Activated CD8-positive, alpha-beta T cell treated with anti-CD3 and anti-CD28 coated beads for 36 hours (primary cell): ENCODE data around the gene R3HDM2. TPM values are rescaled to one million over a fixed set of nuclear protein-coding genes. Genes with fewer than 3 reads are reported as not detected.

Experiments used
- ATAC-seq: fragments of 200-7000 bp; cut with Tn5 transposase; one replicate; pipeline ENCODE4 v1.10.0; 2021; ENCODE audit warnings: mild to moderate bottlenecking, moderate library complexity
- CTCF ChIA-PET: fragments of 350-600 bp; sonication (Branson Sonifier 250); formaldehyde crosslinking; loops from one replicate; lab custom pipeline; 2021; ENCODE audit warnings: antibody characterized with exemption; lab: Charles Lee
- POLR2A ChIA-PET: fragments of 350-600 bp; sonication (Branson Sonifier 250); formaldehyde crosslinking; loops from one replicate; lab custom pipeline; 2021; ENCODE audit warnings: antibody characterized with exemption; lab: Charles Lee
- DNase-seq: peaks from one replicate; pipeline ENCODE4 v3.0.0-alpha.2; 2020
- H3K27ac Mint-ChIP-seq: one replicate; pipeline ENCODE4 v1.8.0; 2021; ENCODE audit warnings: mild to moderate bottlenecking, mixed read lengths
- H3K27me3 Mint-ChIP-seq: one replicate; pipeline ENCODE4 v1.8.0; 2021; ENCODE audit warnings: mixed read lengths
- H3K36me3 Mint-ChIP-seq: one replicate; pipeline ENCODE4 v1.8.0; 2021; ENCODE audit warnings: low read depth, mixed read lengths
- H3K4me1 Mint-ChIP-seq: one replicate; pipeline ENCODE4 v1.8.0; 2021; ENCODE audit warnings: low read depth, mixed read lengths
- H3K4me3 Mint-ChIP-seq: one replicate; pipeline ENCODE4 v1.8.0; 2021; ENCODE audit warnings: mild to moderate bottlenecking, moderate library complexity, mixed read lengths
- H3K9me3 Mint-ChIP-seq: one replicate; pipeline ENCODE4 v1.8.0; 2021; ENCODE audit warnings: mixed read lengths
- CTCF ChIP-seq: fragments of 200-600 bp; IDR thresholded peaks from one replicate; pipeline ENCODE4 v1.8.0; 2022; ENCODE audit warnings: antibody characterized with exemption, mild to moderate bottlenecking
- intact Hi-C: fragments of 100-400 bp; cut with micrococcal nuclease; formaldehyde crosslinking; loops from one replicate; pipeline ENCODE4 v1.10.0; 2022
- total RNA-seq, 2 experiments: library from RNA; stranded (reverse); gene quantifications; one replicate each; pipeline ENCODE4 v1.2.3, GENCODE V29; 2021

The R3HDM2 gene
- total RNA-seq, 2 experiments from 2014 or later, result 33.2 to 44.0 TPM

GRCh38 chr12:57258977-57259970 lies 171.6 kb downstream of the R3HDM2 start:
- Mint-ChIP-seq H3K9me3 (no peaks in the 10 kb centered on the region), H3K27ac (no peak overlapping the region), H3K36me3 (peaks cover 14% of the 10 kb centered on the region), H3K27me3 (no peaks in the 10 kb centered on the region), H3K4me1 (peaks cover 4% of the 10 kb centered on the region), H3K4me3 (no peak overlapping the region)
- ChIA-PET POLR2A (interaction anchor here (1.2 kb wide), 1 partner anchor 18 kb away, joined by 3 read pairs; no protein-coding TSS in a partner anchor), CTCF (interaction anchor here (1.0 to 3.0 kb wide), 5 partner anchors 9 to 194 kb away, joined by 4 to 19 read pairs (median 5); no protein-coding TSS in a partner anchor)
- DNase-seq (no peak), ATAC-seq (no peak)
- intact Hi-C loops, result no loop called here
- TF ChIP-seq CTCF, result no peak

DNA sequence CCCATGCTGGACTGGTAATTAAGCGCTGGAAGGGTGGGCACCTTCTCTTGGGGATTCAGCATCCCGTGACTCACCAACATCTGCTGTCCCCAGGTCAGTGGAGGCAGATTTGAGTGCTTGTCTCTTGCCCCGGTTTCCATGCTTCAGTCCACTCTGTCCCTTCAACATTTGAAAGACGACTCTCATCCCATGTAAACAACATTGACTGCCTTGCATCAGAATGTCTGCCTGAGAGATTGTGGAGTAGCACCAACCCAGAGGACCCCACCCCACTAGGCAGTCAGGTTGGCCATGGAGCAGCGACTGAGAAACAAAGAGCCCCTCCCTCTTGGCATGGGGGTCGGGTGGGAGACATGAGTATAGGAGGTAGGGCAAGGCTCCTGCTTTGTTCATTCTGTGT lies 174.9 kb downstream of the R3HDM2 start:
- intact Hi-C loops, result no loop called here
- no peaks in the 10 kb centered on the region for H3K9me3 Mint-ChIP-seq
- H3K27ac Mint-ChIP-seq, result no peak overlapping the region
- ChIA-PET CTCF (interaction anchor here (5.3 kb wide), 1 partner anchor 13 kb away, joined by 34 read pairs; no protein-coding TSS in a partner anchor), POLR2A (interaction anchor here (0.9 kb wide), 1 partner anchor 9 kb away, joined by 3 read pairs; no protein-coding TSS in a partner anchor)
- no peaks in the 10 kb centered on the region for H3K27me3 Mint-ChIP-seq
- H3K4me3 Mint-ChIP-seq, result no peak overlapping the region
- H3K4me1 Mint-ChIP-seq, result no peaks in the 10 kb centered on the region
- TF ChIP-seq CTCF, result no peak
- ATAC-seq, result no peak
- H3K36me3 Mint-ChIP-seq, result peaks cover 7% of the 10 kb centered on the region
- DNase-seq, result no peak

DNA sequence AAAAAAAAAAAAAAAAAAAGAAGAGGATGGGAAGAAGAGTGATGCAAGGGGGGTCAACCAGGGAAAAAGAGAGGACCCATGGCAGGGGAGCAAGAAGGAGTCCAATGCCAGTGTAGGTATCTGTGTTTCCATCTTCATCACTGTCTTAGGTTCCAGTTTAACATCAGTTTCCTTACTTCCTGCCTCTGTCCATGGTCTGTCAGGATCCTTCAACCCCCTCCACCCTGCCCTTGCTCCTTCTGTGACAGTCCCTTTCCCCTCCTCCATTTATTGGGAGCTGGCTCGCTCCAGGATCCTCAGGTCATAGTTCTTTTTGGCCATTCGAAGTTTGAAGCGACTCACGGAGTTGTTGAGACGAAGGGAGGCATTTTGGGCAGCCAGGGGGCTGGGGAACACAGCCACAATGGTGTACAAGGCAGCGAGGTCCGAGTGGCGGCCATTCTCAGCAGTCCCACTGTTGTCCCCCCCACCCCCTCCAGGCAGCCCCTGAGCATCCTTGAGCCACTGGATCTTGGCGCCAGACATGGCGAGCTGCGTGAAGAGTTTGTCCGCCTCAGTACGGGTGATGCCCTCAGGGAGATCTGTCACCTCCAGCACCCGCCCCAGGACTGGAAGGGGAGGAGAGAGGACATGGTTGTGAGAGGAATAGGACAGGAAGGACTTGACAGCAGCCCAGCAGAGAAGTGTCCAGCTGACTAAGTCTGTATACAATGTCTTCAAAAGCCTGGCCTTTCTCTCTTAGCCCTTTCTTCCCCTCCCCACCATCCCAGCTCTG lies 176.2 kb downstream of the R3HDM2 start:
- DNase-seq (no peak), ATAC-seq (no peak)
- H3K27me3 Mint-ChIP-seq, result no peaks in the 10 kb centered on the region
- H3K4me1 Mint-ChIP-seq, result no peaks in the 10 kb centered on the region
- H3K9me3 Mint-ChIP-seq, result no peaks in the 10 kb centered on the region
- H3K4me3 Mint-ChIP-seq, result no peak overlapping the region
- intact Hi-C loops, result no loop called here
- peaks cover 7% of the 10 kb centered on the region for H3K36me3 Mint-ChIP-seq
- ChIA-PET POLR2A (no interaction called here), CTCF (interaction anchor here (0.9 to 5.3 kb wide), 3 partner anchors 10 to 41 kb away, joined by 3 to 34 read pairs (median 8); no protein-coding TSS in a partner anchor)
- no peak for TF ChIP-seq CTCF
- H3K27ac Mint-ChIP-seq, result no peak overlapping the region

GRCh38 chr12:57250956-57251355 lies 179.9 kb downstream of the R3HDM2 start, which contains the start of gene STAC3:
TSS of gene STAC3 (minus strand) at chr12:57251187. CDS start at chr12:57249636, 1,551 bp downstream.
- DNase-seq (no peak), ATAC-seq (no peak)
- no peaks in the 10 kb centered on the region for H3K9me3 Mint-ChIP-seq
- no peak for TF ChIP-seq CTCF
- no peak within 1 kb of the TSS for H3K4me3 Mint-ChIP-seq
- H3K4me1 Mint-ChIP-seq, result peaks cover 6% of the 10 kb centered on the region
- intact Hi-C loops, result no loop called here
- no peak within 1 kb of the TSS for H3K27ac Mint-ChIP-seq
- no peaks in the 10 kb centered on the region for H3K27me3 Mint-ChIP-seq
- peaks cover 2% of the 10 kb centered on the region for H3K36me3 Mint-ChIP-seq
- CTCF ChIA-PET, result interaction anchor here (1.1 to 5.4 kb wide), 7 partner anchors 8 to 201 kb away, joined by 4 to 34 read pairs (median 9); no protein-coding TSS in a partner anchor
- POLR2A ChIA-PET, result interaction anchor here (3.1 kb wide), 1 partner anchor 21 kb away, joined by 8 read pairs; the partner anchor contains the start of gene SHMT2
